ENCODE results near the gene GADD45G. TPM values are rescaled to one million over a fixed set of nuclear protein-coding genes. Genes with fewer than 3 reads are reported as not detected.
A peak's percentile ranks its signal among the peaks of the same experiment; 100 is the strongest.

The GADD45G gene
- polyA plus RNA-seq, 2 of the 4 experiments (the other 2 are of a cell fraction), result 0.15 to 0.16 TPM

GRCh38 chr9:89605465-89606048 is 745 bp downstream of the GADD45G start:
- Histone ChIP-seq H3K9me3 (no peaks in the 10 kb centered on the region), H3K4me1 (peaks cover 21% of the 10 kb centered on the region), H3K4me2 (peak overlapping the region; percentile 99), H3K4me3 (peak overlapping the region; percentile 48; the same call in 2 of the 3 replicates), H3K27ac (peak overlapping the region; percentile 65 to 83)
- no peak for ATAC-seq
- ChIA-PET CTCF (interaction anchor here (0.7 to 16.3 kb wide), 5 partner anchors 7 to 498 kb away, joined by 3 to 371 read pairs (median 4); no protein-coding TSS in a partner anchor), POLR2A (no interaction called here)
- no peak for FAIRE-seq
- peak in 1 of 2 experiments; percentile 9 for DNase-seq (ENCODE audit: low read depth in 1 of 2, low spot score in 1 of 2)
- WGBS (ENCODE audit: missing lambda C conversion rate), result 87% methylated on average over 56 of the region's 57 CpGs
- no peak for TF ChIP-seq HOXB5 (CRISPR knock-in tag; IDR thresholded peaks at IDR 0.05)
- no peak for TF ChIP-seq ESRRA (IDR thresholded peaks at IDR 0.05; ENCODE audit: borderline replicate concordance, low read length)
- no peak for TF ChIP-seq NR3C1 (IDR thresholded peaks at IDR 0.05)

DNA sequence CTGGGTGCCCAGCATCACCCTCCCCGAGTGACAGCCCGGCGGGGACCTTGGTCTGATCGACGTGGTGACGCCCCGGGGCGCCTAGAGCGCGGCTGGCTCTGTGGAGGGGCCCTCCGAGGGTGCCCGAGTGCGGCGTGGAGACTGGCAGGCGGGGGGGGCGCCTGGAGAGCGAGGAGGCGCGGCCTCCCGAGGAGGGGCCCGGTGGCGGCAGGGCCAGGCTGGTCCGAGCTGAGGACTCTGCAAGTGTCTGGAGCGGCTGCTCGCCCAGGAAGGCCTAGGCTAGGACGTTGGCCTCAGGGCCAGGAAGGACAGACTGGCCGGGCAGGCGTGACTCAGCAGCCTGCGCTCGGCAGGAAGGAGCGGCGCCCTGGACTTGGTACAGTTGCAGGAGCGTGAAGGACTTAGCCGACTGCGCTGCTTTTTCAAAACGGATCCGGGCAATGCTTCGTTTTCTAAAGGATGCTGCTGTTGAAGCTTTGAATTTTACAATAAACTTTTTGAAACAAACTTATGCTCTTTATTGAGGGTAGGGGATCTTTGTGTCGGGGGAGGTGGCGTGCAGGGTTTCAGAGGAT is 1.3 kb downstream of the GADD45G start:
- DNase-seq (ENCODE audit: low read depth in 1 of 2, low spot score in 1 of 2) (peak; percentile 28 to 67), ATAC-seq (peak; percentile 9 to 67; a peak in 4 of 6 replicates), FAIRE-seq (no peak)
- WGBS (ENCODE audit: missing lambda C conversion rate), result 72% methylated on average over 39 of the region's 40 CpGs
- TF ChIP-seq FOSL2 (IDR thresholded peaks at IDR 0.05) (no peak), FOSL2 (CRISPR knock-in tag; IDR thresholded peaks at IDR 0.05) (peak; percentile 41; the same call in 1 of the 2 replicates), JUN (IDR thresholded peaks at IDR 0.05) (no peak), MAFK (IDR thresholded peaks at IDR 0.05; ENCODE audit: partially characterized antibody) (peak; percentile 65), ATOH8 (CRISPR knock-in tag; IDR thresholded peaks at IDR 0.05; ENCODE audit: low read depth) (no peak)
- TF ChIP-seq, protein P1, sequence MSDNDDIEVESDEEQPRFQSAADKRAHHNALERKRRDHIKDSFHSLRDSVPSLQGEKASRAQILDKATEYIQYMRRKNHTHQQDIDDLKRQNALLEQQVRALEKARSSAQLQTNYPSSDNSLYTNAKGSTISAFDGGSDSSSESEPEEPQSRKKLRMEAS (IDR thresholded peaks at IDR 0.05), result peak; percentile 31; the same call in 1 of the 2 replicates
- Histone ChIP-seq H3K9me3 (no peaks in the 10 kb centered on the region), H3K4me1 (peaks cover 21% of the 10 kb centered on the region), H3K4me3 (no peak overlapping the region), H3K4me2 (peak overlapping the region; percentile 99), H3K27ac (peak overlapping the region; percentile 65 to 83)
- CTCF ChIA-PET, result interaction anchor here (0.7 to 16.3 kb wide), 5 partner anchors 8 to 497 kb away, joined by 3 to 371 read pairs (median 3); no protein-coding TSS in a partner anchor
- POLR2A ChIA-PET, result no interaction called here

DNA sequence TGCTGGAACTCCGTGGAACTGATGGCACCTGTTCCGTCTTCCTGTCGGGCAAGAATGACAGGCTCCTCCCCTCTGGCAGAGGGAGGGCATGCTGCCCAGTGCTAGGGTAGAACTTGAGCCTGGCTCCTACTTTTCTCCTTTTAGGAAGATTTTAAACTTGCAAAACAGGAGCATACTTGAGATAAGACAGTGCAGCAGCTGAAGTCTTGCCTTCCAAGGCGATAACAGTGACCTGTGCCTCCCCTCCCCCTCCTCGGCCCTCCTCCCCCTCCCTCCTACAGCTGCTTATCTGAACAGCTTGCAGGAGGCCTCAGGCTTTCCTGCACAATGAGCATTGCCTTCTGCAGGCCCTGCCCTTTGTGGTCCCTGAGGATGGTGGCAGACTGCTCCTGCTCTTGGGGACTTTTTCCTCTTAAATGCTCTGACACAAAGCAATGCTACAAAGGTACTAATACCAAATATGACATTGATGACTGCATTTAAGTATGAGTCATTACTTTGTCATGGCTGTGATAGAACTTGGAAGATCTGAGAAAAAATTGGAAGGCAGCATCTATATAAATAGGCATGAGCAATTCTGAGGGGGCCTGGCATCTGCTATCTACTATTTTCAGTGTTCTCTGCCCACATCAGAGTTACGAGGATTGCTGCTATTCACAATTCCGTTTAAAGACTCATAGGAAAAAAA is 2.0 kb downstream of the GADD45G start:
- peaks cover 21% of the 10 kb centered on the region for H3K4me1 ChIP-seq
- no peak for FAIRE-seq
- no peak for DNase-seq (ENCODE audit: low read depth in 1 of 2, low spot score in 1 of 2)
- H3K4me2 ChIP-seq, result peak overlapping the region; percentile 99
- no peaks in the 10 kb centered on the region for H3K9me3 ChIP-seq
- H3K4me3 ChIP-seq, result no peak overlapping the region
- no peak for TF ChIP-seq FOSL2 (IDR thresholded peaks at IDR 0.05)
- peak; percentile 68; the same call in 1 of the 2 replicates for TF ChIP-seq FOSL2 (CRISPR knock-in tag; IDR thresholded peaks at IDR 0.05)
- TF ChIP-seq KDM5A (IDR thresholded peaks at IDR 0.05), result no peak
- TF ChIP-seq HDAC2 (IDR thresholded peaks at IDR 0.05), result no peak
- POLR2A ChIA-PET, result no interaction called here
- ATAC-seq, result no peak
- 56% methylated on average over 7 of the region's 7 CpGs for WGBS (ENCODE audit: missing lambda C conversion rate)
- CTCF ChIA-PET, result interaction anchor here (0.7 to 16.3 kb wide), 5 partner anchors 9 to 497 kb away, joined by 3 to 371 read pairs (median 4); no protein-coding TSS in a partner anchor
- H3K27ac ChIP-seq, result peak overlapping the region; percentile 65 to 83; a peak in 5 of 6 replicates

- ChIA-PET CTCF (interaction anchor here (1.2 to 16.3 kb wide), 6 partner anchors 8 to 495 kb away, joined by 3 to 371 read pairs (median 6); no protein-coding TSS in a partner anchor), POLR2A (interaction anchor here (0.6 kb wide), 1 partner anchor 941 kb away, joined by 3 read pairs; no protein-coding TSS in a partner anchor)
- FAIRE-seq (no peak), ATAC-seq (no peak), DNase-seq (ENCODE audit: low read depth in 1 of 2, low spot score in 1 of 2) (no peak)
- H3K4me3 ChIP-seq, result no peak overlapping the region
- H3K9me3 ChIP-seq, result no peaks in the 10 kb centered on the region
- H3K4me1 ChIP-seq, result peaks cover 16% of the 10 kb centered on the region
- H3K4me2 ChIP-seq, result no peak overlapping the region
- H3K27ac ChIP-seq, result no peak overlapping the region
- WGBS (ENCODE audit: missing lambda C conversion rate), result 74% methylated on average over 3 of the region's 3 CpGs
- TF ChIP-seq, protein P2, sequence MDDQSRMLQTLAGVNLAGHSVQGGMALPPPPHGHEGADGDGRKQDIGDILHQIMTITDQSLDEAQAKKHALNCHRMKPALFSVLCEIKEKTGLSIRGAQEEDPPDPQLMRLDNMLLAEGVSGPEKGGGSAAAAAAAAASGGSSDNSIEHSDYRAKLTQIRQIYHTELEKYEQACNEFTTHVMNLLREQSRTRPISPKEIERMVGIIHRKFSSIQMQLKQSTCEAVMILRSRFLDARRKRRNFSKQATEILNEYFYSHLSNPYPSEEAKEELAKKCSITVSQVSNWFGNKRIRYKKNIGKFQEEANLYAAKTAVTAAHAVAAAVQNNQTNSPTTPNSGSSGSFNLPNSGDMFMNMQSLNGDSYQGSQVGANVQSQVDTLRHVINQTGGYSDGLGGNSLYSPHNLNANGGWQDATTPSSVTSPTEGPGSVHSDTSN (IDR thresholded peaks at IDR 0.05), result no peak
- TF ChIP-seq JUN (IDR thresholded peaks at IDR 0.05) (no peak), HOXA7 (CRISPR knock-in tag; IDR thresholded peaks at IDR 0.05) (no peak), MAFK (IDR thresholded peaks at IDR 0.05; ENCODE audit: partially characterized antibody) (no peak), EHMT2 (IDR thresholded peaks at IDR 0.05; ENCODE audit: low read depth) (no peak), POLR2A (IDR thresholded peaks at IDR 0.05; ENCODE audit: low read length) (no peak), REST (IDR thresholded peaks at IDR 0.05) (no peak), EHF (CRISPR knock-in tag; IDR thresholded peaks at IDR 0.05) (no peak), ZSCAN20 (CRISPR knock-in tag; IDR thresholded peaks at IDR 0.05) (no peak), SMC3 (IDR thresholded peaks at IDR 0.05) (no peak), POLR2AphosphoS2 (conservative IDR thresholded peaks at IDR 0.05; ENCODE audit: low read length) (no peak)
- TF ChIP-seq, protein P3, sequence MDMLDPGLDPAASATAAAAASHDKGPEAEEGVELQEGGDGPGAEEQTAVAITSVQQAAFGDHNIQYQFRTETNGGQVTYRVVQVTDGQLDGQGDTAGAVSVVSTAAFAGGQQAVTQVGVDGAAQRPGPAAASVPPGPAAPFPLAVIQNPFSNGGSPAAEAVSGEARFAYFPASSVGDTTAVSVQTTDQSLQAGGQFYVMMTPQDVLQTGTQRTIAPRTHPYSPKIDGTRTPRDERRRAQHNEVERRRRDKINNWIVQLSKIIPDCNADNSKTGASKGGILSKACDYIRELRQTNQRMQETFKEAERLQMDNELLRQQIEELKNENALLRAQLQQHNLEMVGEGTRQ (IDR thresholded peaks at IDR 0.05), result no peak
These were observed 4.0 kb downstream of the GADD45G start for GRCh38 chr9:89608641-89609335.

Measured in A549 (cell line).